ENCODE measurements around the gene RPH3AL.

RPH3AL gene

GRCh38 chr17:358491-359151 lies 6.0 kb upstream of the RPH3AL start:
- Histone ChIP-seq H3K4me3 (ENCODE audit: low read length) (no peak overlapping the region), H2BK5ac (ENCODE audit: low read length) (no peak overlapping the region), H2AK5ac (ENCODE audit: low read length) (no peak overlapping the region), H3K4me2 (ENCODE audit: low read length) (no peak overlapping the region), H3K4me1 (ENCODE audit: control insufficient read depth, low read depth, low read length) (no peaks in the 10 kb centered on the region), H3K79me1 (ENCODE audit: low read length) (no peaks in the 10 kb centered on the region), H4K8ac (ENCODE audit: low read depth, low read length) (no peak overlapping the region), H4K5ac (ENCODE audit: low read length) (no peak overlapping the region), H3K56ac (ENCODE audit: low read length) (no peak overlapping the region), H3K23ac (ENCODE audit: low read length) (no peak overlapping the region), H2BK15ac (replicated peaks; ENCODE audit: low read depth) (no peak overlapping the region), H2BK120ac (ENCODE audit: low read depth, low read length) (no peak overlapping the region), H3K36me3 (ENCODE audit: control insufficient read depth, insufficient read depth, low read length) (no peaks in the 10 kb centered on the region), H3K27ac (ENCODE audit: low read depth, low read length) (no peak overlapping the region), H3K27me3 (ENCODE audit: insufficient read depth, low read length, poor library complexity) (no peaks in the 10 kb centered on the region), H3K9ac (ENCODE audit: low read length) (no peak overlapping the region), H3K79me2 (ENCODE audit: control insufficient read depth, insufficient read depth, low read length) (no peaks in the 10 kb centered on the region), H3K18ac (ENCODE audit: low read length) (no peak overlapping the region), H3K4ac (ENCODE audit: low read depth, low read length) (no peak overlapping the region)
- no peak for DNase-seq
- no CpG with 5 or more reads among the region's 35 CpGs for WGBS (ENCODE audit: extremely low coverage, insufficient coverage, low lambda C conversion rate)

GRCh38 chr17:357644-358043 lies 5.0 kb upstream of the RPH3AL start:
- Histone ChIP-seq H3K9ac (ENCODE audit: low read length) (no peak overlapping the region), H3K4me2 (ENCODE audit: low read length) (no peak overlapping the region), H3K4me3 (ENCODE audit: low read length) (no peak overlapping the region), H3K79me1 (ENCODE audit: low read length) (no peaks in the 10 kb centered on the region), H2AK5ac (ENCODE audit: low read length) (no peak overlapping the region), H2BK15ac (replicated peaks; ENCODE audit: low read depth) (no peak overlapping the region), H3K36me3 (ENCODE audit: control insufficient read depth, insufficient read depth, low read length) (no peaks in the 10 kb centered on the region), H3K56ac (ENCODE audit: low read length) (no peak overlapping the region), H3K79me2 (ENCODE audit: control insufficient read depth, insufficient read depth, low read length) (no peaks in the 10 kb centered on the region), H3K27me3 (ENCODE audit: insufficient read depth, low read length, poor library complexity) (no peaks in the 10 kb centered on the region), H4K8ac (ENCODE audit: low read depth, low read length) (no peak overlapping the region), H2BK120ac (ENCODE audit: low read depth, low read length) (no peak overlapping the region), H3K4me1 (ENCODE audit: control insufficient read depth, low read depth, low read length) (no peaks in the 10 kb centered on the region), H3K4ac (ENCODE audit: low read depth, low read length) (no peak overlapping the region), H3K27ac (ENCODE audit: low read depth, low read length) (no peak overlapping the region), H2BK5ac (ENCODE audit: low read length) (no peak overlapping the region), H4K5ac (ENCODE audit: low read length) (no peak overlapping the region), H3K23ac (ENCODE audit: low read length) (no peak overlapping the region), H3K18ac (ENCODE audit: low read length) (no peak overlapping the region)
- no peak for DNase-seq
- WGBS (ENCODE audit: extremely low coverage, insufficient coverage, low lambda C conversion rate) = no CpG with 5 or more reads among the region's 14 CpGs

DNA sequence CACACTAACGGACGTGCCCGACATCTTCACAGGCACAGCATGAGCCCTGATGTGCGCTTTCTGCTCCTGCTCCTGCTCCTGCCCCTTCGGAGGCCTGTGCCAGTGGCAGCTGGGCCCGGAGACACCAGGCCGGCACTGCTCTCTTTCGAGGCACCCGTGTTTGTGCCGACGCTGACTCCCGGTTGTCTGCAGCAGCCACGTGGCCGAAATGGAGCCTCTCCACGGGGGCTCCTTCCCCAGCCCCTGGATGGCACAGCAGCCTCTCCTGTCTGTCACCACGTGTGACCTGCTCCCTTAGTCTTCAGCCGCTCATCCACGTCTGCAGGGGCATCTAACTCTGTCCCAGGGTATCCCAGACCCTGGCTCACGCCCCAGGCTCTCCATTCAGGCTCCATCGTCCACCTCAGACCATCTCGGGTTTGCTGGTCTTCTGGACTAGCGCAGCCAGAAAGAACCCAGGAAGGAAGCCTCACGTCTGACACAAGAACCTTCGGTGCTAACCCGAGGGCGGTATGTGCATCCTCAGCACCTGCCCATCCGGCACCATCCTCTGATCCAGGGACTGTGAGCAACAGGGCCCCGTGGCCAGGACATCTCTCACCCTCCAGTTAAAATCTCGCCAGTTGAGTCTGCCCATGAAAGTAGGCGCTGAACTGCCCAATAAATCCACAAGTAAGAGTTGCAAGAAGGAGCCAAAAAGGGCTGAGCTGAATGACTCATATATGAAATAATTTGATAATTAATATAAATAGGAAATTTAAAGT lies 4.2 kb upstream of the RPH3AL start:
- Histone ChIP-seq H3K4ac (ENCODE audit: low read depth, low read length) (no peak overlapping the region), H3K4me2 (ENCODE audit: low read length) (no peak overlapping the region), H3K79me1 (ENCODE audit: low read length) (no peaks in the 10 kb centered on the region), H2BK5ac (ENCODE audit: low read length) (no peak overlapping the region), H3K4me3 (ENCODE audit: low read length) (no peak overlapping the region), H3K56ac (ENCODE audit: low read length) (no peak overlapping the region), H2BK120ac (ENCODE audit: low read depth, low read length) (no peak overlapping the region), H4K8ac (ENCODE audit: low read depth, low read length) (no peak overlapping the region), H2AK5ac (ENCODE audit: low read length) (no peak overlapping the region), H3K9ac (ENCODE audit: low read length) (no peak overlapping the region), H3K18ac (ENCODE audit: low read length) (no peak overlapping the region), H3K27me3 (ENCODE audit: insufficient read depth, low read length, poor library complexity) (no peaks in the 10 kb centered on the region), H4K5ac (ENCODE audit: low read length) (no peak overlapping the region), H3K4me1 (ENCODE audit: control insufficient read depth, low read depth, low read length) (no peaks in the 10 kb centered on the region), H3K79me2 (ENCODE audit: control insufficient read depth, insufficient read depth, low read length) (no peaks in the 10 kb centered on the region), H3K23ac (ENCODE audit: low read length) (no peak overlapping the region), H2BK15ac (replicated peaks; ENCODE audit: low read depth) (no peak overlapping the region), H3K36me3 (ENCODE audit: control insufficient read depth, insufficient read depth, low read length) (no peaks in the 10 kb centered on the region), H3K27ac (ENCODE audit: low read depth, low read length) (no peak overlapping the region)
- WGBS (ENCODE audit: extremely low coverage, insufficient coverage, low lambda C conversion rate) = no CpG with 5 or more reads among the region's 30 CpGs
- no peak for DNase-seq

DNA sequence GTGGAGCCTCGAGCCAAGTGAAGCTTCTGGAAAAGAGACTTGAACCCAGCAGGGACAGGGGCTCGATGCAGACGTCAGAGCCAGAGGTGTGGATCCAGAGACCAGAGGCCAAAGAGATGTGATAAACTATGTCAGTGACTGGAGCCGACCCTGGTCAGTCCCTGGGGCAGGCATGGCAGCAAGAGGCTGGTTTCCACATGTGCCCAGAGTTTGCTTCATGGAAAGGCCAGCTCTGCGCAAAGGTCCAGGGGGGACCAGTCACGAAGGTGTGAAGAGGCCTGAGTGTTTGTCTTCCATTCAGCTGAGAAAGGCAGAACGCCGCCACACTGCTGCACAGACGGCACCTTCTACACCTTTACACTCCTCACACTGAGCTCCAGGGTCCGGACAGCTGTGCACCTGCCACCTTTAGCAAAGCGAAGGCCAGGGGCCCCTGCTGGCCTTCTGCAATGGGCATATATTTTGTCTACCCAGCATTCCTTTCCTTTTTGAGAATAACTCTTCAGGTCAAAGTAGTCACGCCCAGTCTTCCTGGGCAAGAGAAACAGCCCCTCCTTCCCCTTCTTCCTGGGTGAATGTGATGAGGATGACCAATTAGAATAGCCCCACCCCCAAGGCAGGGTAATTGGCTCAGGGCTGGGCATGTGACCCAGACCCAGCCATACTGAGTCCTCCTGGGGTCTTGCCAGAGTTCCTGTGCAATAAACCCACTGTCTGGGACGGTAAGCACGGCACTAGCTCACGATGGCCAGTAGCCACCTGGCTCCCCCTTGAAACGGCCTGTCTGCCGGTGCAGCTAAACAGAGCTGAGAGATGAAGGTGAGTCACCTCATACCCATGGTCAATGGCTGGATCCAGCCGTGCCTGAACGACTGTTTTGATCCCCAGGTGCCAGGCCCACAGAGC lies 2.3 kb upstream of the RPH3AL start:
- no peak overlapping the region for H4K5ac ChIP-seq (ENCODE audit: low read length)

DNA sequence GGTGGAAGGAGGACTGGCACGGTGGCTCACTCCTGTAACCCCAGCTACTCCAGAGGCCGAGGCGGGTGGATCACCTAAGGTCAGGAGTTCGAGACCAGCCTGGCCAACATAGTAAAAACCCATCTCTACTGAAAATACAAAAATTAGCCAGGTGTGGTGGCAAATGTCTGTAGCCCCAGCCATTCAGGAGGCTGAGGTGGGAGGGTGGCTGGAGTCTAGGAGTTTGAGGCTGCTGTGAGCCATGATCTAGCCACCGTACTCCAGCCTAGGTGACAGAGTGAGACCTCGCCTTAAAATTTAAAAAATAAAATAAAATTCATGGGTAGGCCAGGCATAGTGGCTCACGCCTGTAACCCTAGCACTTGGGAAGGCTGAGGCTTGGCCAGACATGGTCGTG lies 1.2 kb upstream of the RPH3AL start:
- Histone ChIP-seq H3K36me3 (ENCODE audit: control insufficient read depth, insufficient read depth, low read length) (no peaks in the 10 kb centered on the region), H3K4ac (ENCODE audit: low read depth, low read length) (no peak overlapping the region), H2BK120ac (ENCODE audit: low read depth, low read length) (no peak overlapping the region), H3K56ac (ENCODE audit: low read length) (no peak overlapping the region), H2BK5ac (ENCODE audit: low read length) (no peak overlapping the region), H4K8ac (ENCODE audit: low read depth, low read length) (no peak overlapping the region), H3K4me2 (ENCODE audit: low read length) (no peak overlapping the region), H3K79me2 (ENCODE audit: control insufficient read depth, insufficient read depth, low read length) (no peaks in the 10 kb centered on the region), H3K4me1 (ENCODE audit: control insufficient read depth, low read depth, low read length) (no peaks in the 10 kb centered on the region), H3K4me3 (ENCODE audit: low read length) (no peak overlapping the region), H3K9ac (ENCODE audit: low read length) (no peak overlapping the region), H3K18ac (ENCODE audit: low read length) (no peak overlapping the region), H3K23ac (ENCODE audit: low read length) (no peak overlapping the region), H2AK5ac (ENCODE audit: low read length) (no peak overlapping the region), H3K27me3 (ENCODE audit: insufficient read depth, low read length, poor library complexity) (no peaks in the 10 kb centered on the region), H4K5ac (ENCODE audit: low read length) (no peak overlapping the region), H3K27ac (ENCODE audit: low read depth, low read length) (no peak overlapping the region), H2BK15ac (replicated peaks; ENCODE audit: low read depth) (no peak overlapping the region), H3K79me1 (ENCODE audit: low read length) (no peaks in the 10 kb centered on the region)
- no peak for DNase-seq
- WGBS (ENCODE audit: extremely low coverage, insufficient coverage, low lambda C conversion rate) = no CpG with 5 or more reads among the region's 8 CpGs

More for the DNA sequence above, 2.3 kb upstream of the RPH3AL start:
- H2BK120ac ChIP-seq (ENCODE audit: low read depth, low read length) = no peak overlapping the region
- no peak overlapping the region for H3K27ac ChIP-seq (ENCODE audit: low read depth, low read length)
- H3K4ac ChIP-seq (ENCODE audit: low read depth, low read length) = no peak overlapping the region
- H2BK5ac ChIP-seq (ENCODE audit: low read length) = no peak overlapping the region
- no peaks in the 10 kb centered on the region for H3K79me2 ChIP-seq (ENCODE audit: control insufficient read depth, insufficient read depth, low read length)
- H3K27me3 ChIP-seq (ENCODE audit: insufficient read depth, low read length, poor library complexity) = no peaks in the 10 kb centered on the region
- no peak overlapping the region for H2AK5ac ChIP-seq (ENCODE audit: low read length)
- no peak overlapping the region for H3K23ac ChIP-seq (ENCODE audit: low read length)
- DNase-seq = no peak
- H3K4me2 ChIP-seq (ENCODE audit: low read length) = no peak overlapping the region
- no peak overlapping the region for H3K4me3 ChIP-seq (ENCODE audit: low read length)
- no peak overlapping the region for H3K56ac ChIP-seq (ENCODE audit: low read length)
- H3K79me1 ChIP-seq (ENCODE audit: low read length) = no peaks in the 10 kb centered on the region
- H2BK15ac ChIP-seq (replicated peaks; ENCODE audit: low read depth) = no peak overlapping the region
- H4K8ac ChIP-seq (ENCODE audit: low read depth, low read length) = no peak overlapping the region
- H3K18ac ChIP-seq (ENCODE audit: low read length) = no peak overlapping the region
- H3K36me3 ChIP-seq (ENCODE audit: control insufficient read depth, insufficient read depth, low read length) = no peaks in the 10 kb centered on the region
- no peaks in the 10 kb centered on the region for H3K4me1 ChIP-seq (ENCODE audit: control insufficient read depth, low read depth, low read length)
- no CpG with 5 or more reads among the region's 19 CpGs for WGBS (ENCODE audit: extremely low coverage, insufficient coverage, low lambda C conversion rate)
- no peak overlapping the region for H3K9ac ChIP-seq (ENCODE audit: low read length)
